Panc1 (cell line): ENCODE data around the gene PAX2. TPM values are rescaled to one million over a fixed set of nuclear protein-coding genes. Genes with fewer than 3 reads are reported as not detected.

Experiments
- ATAC-seq: fragments of 200-7000 bp; cut with Tn5 transposase; 2 replicates; pipeline ENCODE4 v1.9.1; 2020; ENCODE audit warnings: mild to moderate bottlenecking, moderate library complexity
- BruUV-seq: library from RNA; stranded (reverse); fragments of 400-500 nt; replicated peaks from 2 replicates; lab custom pipeline; 2021; lab: Mats Ljungman, UMichigan
- CTCF ChIA-PET: fragments of 300-600 bp; sonication (Branson Sonifier 250); formaldehyde crosslinking; loops from one replicate; lab custom pipeline; 2022; ENCODE audit warnings: antibody characterized with exemption; lab: Charles Lee
- POLR2A ChIA-PET: fragments of 300-600 bp; sonication (Branson Sonifier 250); formaldehyde crosslinking; loops from one replicate; lab custom pipeline; 2022; ENCODE audit warnings: antibody characterized with exemption; lab: Charles Lee
- DNase-seq: peaks from one replicate; pipeline ENCODE4 v3.0.0-alpha.2; 2010; ENCODE audit warnings: low read depth, low spot score
- H3K27ac ChIP-seq: 2 replicates; pipeline ENCODE4 v1.5.1; 2011; ENCODE audit warnings: mild to moderate bottlenecking, low read length, inconsistent platforms
- H3K27me3 ChIP-seq: fragments of 200-500 bp; sonication (Bioruptor generic); 2 replicates; pipeline ENCODE4 v1.6.0; 2014; ENCODE audit warnings: low read length, inconsistent platforms; ENCODE audit not compliant: control insufficient read depth, insufficient read depth
- H3K36me3 ChIP-seq: fragments of 200-500 bp; sonication (Bioruptor generic); 2 replicates; pipeline ENCODE4 v1.5.1; 2014; ENCODE audit warnings: inconsistent platforms, mild to moderate bottlenecking, low read length, moderate library complexity; ENCODE audit not compliant: control insufficient read depth, insufficient read depth
- H3K4me1 ChIP-seq: 2 replicates; pipeline ENCODE4 v1.5.1; 2011; ENCODE audit warnings: inconsistent platforms, mild to moderate bottlenecking, low read length, moderate library complexity; ENCODE audit not compliant: control insufficient read depth, insufficient read depth
- H3K4me3 ChIP-seq, 2 experiments: 2 replicates each; pipeline ENCODE4 v1.5.1; 2011 to 2012; ENCODE audit warnings: low read depth in 2 of 2, low read length in 2 of 2, mild to moderate bottlenecking in 2 of 2, inconsistent platforms in 1 of 2, moderate library complexity in 1 of 2
- H3K9me3 ChIP-seq: fragments of 200-500 bp; sonication (Bioruptor generic); 2 replicates; pipeline ENCODE4 v1.5.1; 2014; ENCODE audit warnings: low read depth, mild to moderate bottlenecking, inconsistent platforms, low read length, moderate library complexity; ENCODE audit not compliant: control insufficient read depth, insufficient read depth
- POLR2AphosphoS5 ChIP-seq: IDR thresholded peaks from 2 replicates; pipeline ENCODE4 v1.6.1; 2012; ENCODE audit warnings: mild to moderate bottlenecking, low read depth, low read length, moderate library complexity
- SIN3A ChIP-seq: IDR thresholded peaks from 2 replicates; pipeline ENCODE4 v1.6.1; 2012; ENCODE audit warnings: low read depth, mild to moderate bottlenecking, low read length, moderate library complexity, borderline replicate concordance; ENCODE audit not compliant: insufficient read depth
- TCF7L2 ChIP-seq: IDR thresholded peaks from 2 replicates; pipeline ENCODE4 v1.6.1; 2011; ENCODE audit warnings: mild to moderate bottlenecking, low read depth, low read length, inconsistent platforms
- in situ Hi-C: cut with HindIII; loops from 2 replicates; pipeline ENCODE4 v1.10.0; 2016; ENCODE audit warnings: low sequenced_read_pairs, low pct_unique_long_range_greater_than_20kb
- intact Hi-C: fragments of 100-400 bp; cut with micrococcal nuclease; formaldehyde crosslinking; loops from one replicate; pipeline ENCODE4 v1.10.0; 2022; ENCODE audit not compliant: unreplicated experiment
- total RNA-seq: library from RNA; stranded (reverse); gene quantifications from one replicate; pipeline ENCODE4 v1.2.1, GENCODE V29; 2021; ENCODE audit not compliant: unreplicated experiment
- TF ChIP-seq, protein P1 (sequence below): fragments of 450-650 bp; IDR thresholded peaks from 2 replicates; pipeline ENCODE4 v1.5.1; 2017; ENCODE audit warnings: mild to moderate bottlenecking
- TF ChIP-seq, protein P2 (sequence below), 2 experiments: IDR thresholded peaks; 2 replicates each; pipeline ENCODE4 v1.6.1; 2011 to 2012; ENCODE audit warnings: low read depth in 2 of 2, control low read depth in 1 of 2, low read length in 1 of 2, mild to moderate bottlenecking in 1 of 2, moderate library complexity in 1 of 2; ENCODE audit not compliant: insufficient read depth in 1 of 2

PAX2 gene
- total RNA-seq, 1 experiment from 2014 or later = 72.3 TPM

DNA sequence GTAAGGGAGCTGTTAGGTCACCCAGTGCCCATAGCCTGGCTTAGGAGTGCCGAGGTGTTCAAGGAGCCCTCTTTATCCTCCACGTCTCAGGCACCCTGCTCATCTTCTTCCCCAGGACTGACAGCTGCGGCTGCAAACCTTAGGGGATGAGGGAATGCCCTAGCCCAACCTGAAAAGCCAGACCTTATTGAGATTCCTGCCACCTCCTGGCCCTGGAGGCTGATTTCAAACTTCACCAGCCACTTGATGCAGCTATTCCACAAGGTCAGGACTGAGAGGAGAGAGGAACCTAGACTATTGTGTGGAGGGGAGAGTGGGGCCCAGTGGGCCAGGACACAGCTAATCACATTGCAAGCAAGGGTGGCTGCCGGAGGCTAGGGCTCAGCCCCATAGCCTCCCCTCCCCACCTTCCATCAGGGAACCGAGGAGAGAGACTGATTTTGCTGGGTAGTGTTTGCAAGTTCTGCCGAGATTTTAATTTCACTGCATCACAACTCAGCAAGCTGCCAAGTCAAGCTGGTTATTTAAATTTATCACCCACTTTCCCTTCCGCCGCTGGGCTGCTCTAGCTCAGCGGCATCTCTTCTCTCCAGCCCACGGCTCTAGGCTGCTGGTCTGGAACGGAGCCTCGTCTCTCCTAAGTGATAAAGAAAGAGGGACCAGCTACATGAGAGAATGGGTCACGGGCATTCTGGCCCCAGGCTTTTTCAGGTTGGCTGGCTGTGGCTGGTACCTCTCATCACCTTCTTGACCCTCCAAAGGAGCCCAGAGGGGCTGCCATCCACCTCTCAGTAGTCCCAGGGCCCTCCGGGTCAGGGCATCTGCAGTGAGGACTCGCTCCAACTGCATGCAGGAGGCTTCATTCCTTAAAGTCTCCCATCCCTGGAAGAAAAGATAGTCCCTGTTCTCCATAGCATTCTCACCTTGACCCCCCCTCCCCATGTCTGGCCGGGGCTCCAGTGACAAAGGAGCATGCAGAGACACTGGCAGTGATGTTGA lies 66.7 kb downstream of the PAX2 start:
- Histone ChIP-seq H3K9me3 (no peaks in the 10 kb centered on the region), H3K27ac (no peak overlapping the region), H3K36me3 (no peaks in the 10 kb centered on the region), H3K4me1 (no peaks in the 10 kb centered on the region), H3K4me3 (no peak overlapping the region), H3K27me3 (no peaks in the 10 kb centered on the region)
- BruUV-seq = no TSS peak
- ATAC-seq = no peak
- in situ Hi-C loops = no loop called here
- CTCF ChIA-PET = interaction anchor here (1.1 kb wide), 2 partner anchors 60 to 68 kb away, joined by 3 to 4 read pairs; no protein-coding TSS in a partner anchor
- intact Hi-C loops = no loop called here
- no peak for DNase-seq
- TF ChIP-seq, protein P1, sequence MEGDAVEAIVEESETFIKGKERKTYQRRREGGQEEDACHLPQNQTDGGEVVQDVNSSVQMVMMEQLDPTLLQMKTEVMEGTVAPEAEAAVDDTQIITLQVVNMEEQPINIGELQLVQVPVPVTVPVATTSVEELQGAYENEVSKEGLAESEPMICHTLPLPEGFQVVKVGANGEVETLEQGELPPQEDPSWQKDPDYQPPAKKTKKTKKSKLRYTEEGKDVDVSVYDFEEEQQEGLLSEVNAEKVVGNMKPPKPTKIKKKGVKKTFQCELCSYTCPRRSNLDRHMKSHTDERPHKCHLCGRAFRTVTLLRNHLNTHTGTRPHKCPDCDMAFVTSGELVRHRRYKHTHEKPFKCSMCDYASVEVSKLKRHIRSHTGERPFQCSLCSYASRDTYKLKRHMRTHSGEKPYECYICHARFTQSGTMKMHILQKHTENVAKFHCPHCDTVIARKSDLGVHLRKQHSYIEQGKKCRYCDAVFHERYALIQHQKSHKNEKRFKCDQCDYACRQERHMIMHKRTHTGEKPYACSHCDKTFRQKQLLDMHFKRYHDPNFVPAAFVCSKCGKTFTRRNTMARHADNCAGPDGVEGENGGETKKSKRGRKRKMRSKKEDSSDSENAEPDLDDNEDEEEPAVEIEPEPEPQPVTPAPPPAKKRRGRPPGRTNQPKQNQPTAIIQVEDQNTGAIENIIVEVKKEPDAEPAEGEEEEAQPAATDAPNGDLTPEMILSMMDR = no peak
- TF ChIP-seq POLR2AphosphoS5 (no peak), TCF7L2 (no peak), SIN3A (no peak)
- TF ChIP-seq, protein P2, sequence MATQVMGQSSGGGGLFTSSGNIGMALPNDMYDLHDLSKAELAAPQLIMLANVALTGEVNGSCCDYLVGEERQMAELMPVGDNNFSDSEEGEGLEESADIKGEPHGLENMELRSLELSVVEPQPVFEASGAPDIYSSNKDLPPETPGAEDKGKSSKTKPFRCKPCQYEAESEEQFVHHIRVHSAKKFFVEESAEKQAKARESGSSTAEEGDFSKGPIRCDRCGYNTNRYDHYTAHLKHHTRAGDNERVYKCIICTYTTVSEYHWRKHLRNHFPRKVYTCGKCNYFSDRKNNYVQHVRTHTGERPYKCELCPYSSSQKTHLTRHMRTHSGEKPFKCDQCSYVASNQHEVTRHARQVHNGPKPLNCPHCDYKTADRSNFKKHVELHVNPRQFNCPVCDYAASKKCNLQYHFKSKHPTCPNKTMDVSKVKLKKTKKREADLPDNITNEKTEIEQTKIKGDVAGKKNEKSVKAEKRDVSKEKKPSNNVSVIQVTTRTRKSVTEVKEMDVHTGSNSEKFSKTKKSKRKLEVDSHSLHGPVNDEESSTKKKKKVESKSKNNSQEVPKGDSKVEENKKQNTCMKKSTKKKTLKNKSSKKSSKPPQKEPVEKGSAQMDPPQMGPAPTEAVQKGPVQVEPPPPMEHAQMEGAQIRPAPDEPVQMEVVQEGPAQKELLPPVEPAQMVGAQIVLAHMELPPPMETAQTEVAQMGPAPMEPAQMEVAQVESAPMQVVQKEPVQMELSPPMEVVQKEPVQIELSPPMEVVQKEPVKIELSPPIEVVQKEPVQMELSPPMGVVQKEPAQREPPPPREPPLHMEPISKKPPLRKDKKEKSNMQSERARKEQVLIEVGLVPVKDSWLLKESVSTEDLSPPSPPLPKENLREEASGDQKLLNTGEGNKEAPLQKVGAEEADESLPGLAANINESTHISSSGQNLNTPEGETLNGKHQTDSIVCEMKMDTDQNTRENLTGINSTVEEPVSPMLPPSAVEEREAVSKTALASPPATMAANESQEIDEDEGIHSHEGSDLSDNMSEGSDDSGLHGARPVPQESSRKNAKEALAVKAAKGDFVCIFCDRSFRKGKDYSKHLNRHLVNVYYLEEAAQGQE (IDR thresholded peaks at IDR 0.05; ENCODE audit: insufficient read depth in 1 of 2, low read depth in 2 of 2, low read length in 1 of 2) = no peak
- POLR2A ChIA-PET = no interaction called here

- no TSS peak for BruUV-seq
- intact Hi-C loops (no loop called here), in situ Hi-C loops (no loop called here)
- TF ChIP-seq, protein P1 = no peak
- TF ChIP-seq, protein P2 (IDR thresholded peaks at IDR 0.05; ENCODE audit: insufficient read depth in 1 of 2, low read depth in 2 of 2, low read length in 1 of 2) = no peak
- TF ChIP-seq SIN3A = no peak
- TF ChIP-seq TCF7L2 = no peak
- no peak for TF ChIP-seq POLR2AphosphoS5
- ATAC-seq = peak; percentile 47; the same call in 1 of the 2 replicates
- ChIA-PET POLR2A (no interaction called here), CTCF (interaction anchor here (1.1 kb wide), 1 partner anchor 69 kb away, joined by 3 read pairs; no protein-coding TSS in a partner anchor)
- Histone ChIP-seq H3K9me3 (no peaks in the 10 kb centered on the region), H3K4me3 (no peak overlapping the region), H3K4me1 (no peaks in the 10 kb centered on the region), H3K27me3 (no peaks in the 10 kb centered on the region), H3K27ac (no peak overlapping the region), H3K36me3 (no peaks in the 10 kb centered on the region)
- DNase-seq = no peak
Measured at GRCh38 chr10:100812978-100813377, 67.6 kb downstream of the PAX2 start.
